T-cell (primary cell): ENCODE results near the gene EPO. TPM values are rescaled to one million over a fixed set of nuclear protein-coding genes. Genes with fewer than 3 reads are reported as not detected.
A peak's percentile ranks its signal among the peaks of the same experiment; 100 is the strongest.

Experiments
- ATAC-seq, 4 experiments: fragments of 200-7000 bp in 3 of 4; fragments of 150-1000 bp in 1 of 4; cut with Tn5 transposase; replicated peaks in 1 of 4; 1 replicate in 3 of 4; 2 replicates in 1 of 4; pipeline ENCODE4 v1.10.0; 2021; ENCODE audit warnings: moderate library complexity in 3 of 4, mild to moderate bottlenecking in 2 of 4, moderate number of reproducible peaks in 1 of 4
- CTCF ChIA-PET, 2 donors: fragments of 300-600 bp; sonication (Branson Sonifier 250); formaldehyde crosslinking; loops; one replicate each; lab custom pipeline; 2022; ENCODE audit warnings: antibody characterized with exemption in 2 of 2; lab: Charles Lee
- POLR2A ChIA-PET, 2 donors: fragments of 300-600 bp; sonication (Branson Sonifier 250); formaldehyde crosslinking; loops; one replicate each; lab custom pipeline; 2022; ENCODE audit warnings: antibody characterized with exemption in 2 of 2; lab: Charles Lee
- DNase-seq, 35 experiments: peaks; one replicate each; pipeline versions ENCODE4 v3.0.0 to v3.0.0-alpha.2; 2013 to 2023
- H3K27ac ChIP-seq: one replicate; pipeline ENCODE4 v1.5.1; 2013; ENCODE audit warnings: low read length
- H3K27me3 ChIP-seq, 2 experiments: replicated peaks in 1 of 2; 1 replicate in 1 of 2; 2 replicates in 1 of 2; pipeline versions ENCODE4 v1.6.1 to v1.7.0; 2013; ENCODE audit warnings: low read length in 1 of 2, mixed read lengths in 1 of 2; ENCODE audit not compliant: control insufficient read depth in 2 of 2, insufficient read depth in 2 of 2; ENCODE audit errors: extremely low read depth in 1 of 2
- H3K36me3 ChIP-seq, 2 donors: 1 replicate in 1 of 2; 2 replicates in 1 of 2; pipeline versions ENCODE4 v1.6.1 to v1.7.0; 2013; ENCODE audit warnings: low read length in 1 of 2; ENCODE audit not compliant: control insufficient read depth in 2 of 2, insufficient read depth in 1 of 2; ENCODE audit errors: extremely low read depth in 1 of 2
- H3K4me1 ChIP-seq, 2 experiments: 1 replicate in 1 of 2; 2 replicates in 1 of 2; pipeline versions ENCODE4 v1.6.1 to v1.7.0; 2013; ENCODE audit warnings: low read length in 2 of 2, mixed read lengths in 1 of 2; ENCODE audit not compliant: insufficient read depth in 2 of 2, control insufficient read depth in 1 of 2; ENCODE audit errors: extremely low read depth in 1 of 2
- H3K4me3 ChIP-seq, 2 donors: 1 replicate in 1 of 2; 2 replicates in 1 of 2; pipeline versions ENCODE4 v1.5.1 to v1.7.0; 2013; ENCODE audit warnings: mild to moderate bottlenecking in 2 of 2, low read length in 1 of 2, moderate library complexity in 1 of 2; ENCODE audit not compliant: control insufficient read depth in 1 of 2; ENCODE audit errors: extremely low read depth in 1 of 2
- H3K9me3 ChIP-seq: 2 replicates; pipeline ENCODE4 v1.7.0; 2013
- H3K27ac Mint-ChIP-seq, 2 donors: one replicate each; pipeline ENCODE4 v1.8.0; 2020 to 2021; ENCODE audit warnings: mild to moderate bottlenecking in 2 of 2, mixed read lengths in 2 of 2
- H3K27me3 Mint-ChIP-seq, 2 donors: one replicate each; pipeline ENCODE4 v1.8.0; 2021 to 2022; ENCODE audit warnings: mixed read lengths in 2 of 2
- H3K36me3 Mint-ChIP-seq: one replicate; pipeline ENCODE4 v1.8.0; 2021; ENCODE audit warnings: mixed read lengths
- H3K4me1 Mint-ChIP-seq, 3 donors: one replicate each; pipeline ENCODE4 v1.8.0; 2020 to 2022; ENCODE audit warnings: mixed read lengths in 3 of 3, mild to moderate bottlenecking in 1 of 3
- H3K4me3 Mint-ChIP-seq, 3 donors: one replicate each; pipeline ENCODE4 v1.8.0; 2020 to 2022; ENCODE audit warnings: mild to moderate bottlenecking in 3 of 3, mixed read lengths in 3 of 3, moderate library complexity in 3 of 3
- H3K9me3 Mint-ChIP-seq, 3 donors: one replicate each; pipeline ENCODE4 v1.8.0; 2020 to 2022; ENCODE audit warnings: mixed read lengths in 3 of 3
- WGBS: methylation state at CpG from one replicate; pipeline ENCODE4 v1.1.5; 2013; ENCODE audit warnings: missing lambda C conversion rate; ENCODE audit not compliant: insufficient coverage; 5-methylcytosine and 5-hydroxymethylcytosine counted together
- total RNA-seq, 35 experiments: library from RNA in 6 of 35; stranded (reverse) in 6 of 35; fragments of 120-200 nt in 1 of 35; gene quantifications; one replicate each; pipeline versions ENCODE4 v1.2.1 to v1.2.4 and lab custom pipeline; 2013 to 2026

Gene EPO
- total RNA-seq, 5 donors from 2014 or later (not counting 1 experiment from before 2014, with no cell fraction given): not detected

GRCh38 chr7:100689230-100690135 is 30.8 kb upstream of the EPO start:
- CTCF ChIA-PET: interaction anchor here (0.6 to 2.0 kb wide), 5 partner anchors 9 to 55 kb away, joined by 3 to 8 read pairs (median 5); partner anchors contain the start of genes GNB2 (in 1 of the 2) and POP7 (in 1 of the 2)
- H3K27me3 Mint-ChIP-seq: no peaks in the 10 kb centered on the region
- H3K4me1 Mint-ChIP-seq: peaks cover 30 to 38% (median 33%) of the 10 kb centered on the region in 3 donors
- H3K36me3 Mint-ChIP-seq: peaks cover 8% of the 10 kb centered on the region
- H3K27ac Mint-ChIP-seq: no peak overlapping the region
- Histone ChIP-seq H3K4me3 (no peak overlapping the region), H3K27me3 (peaks cover 0 to 2% of the 10 kb centered on the region in 2 experiments), H3K36me3 (peaks cover 23 to 49% of the 10 kb centered on the region in 2 donors), H3K27ac (no peak overlapping the region), H3K4me1 (peaks cover 19 to 47% of the 10 kb centered on the region in 2 experiments), H3K9me3 (no peaks in the 10 kb centered on the region)
- DNase-seq: no peak
- WGBS: 94% methylated on average over 9 of the region's 18 CpGs
- POLR2A ChIA-PET: interaction anchor here in 1 of 2 donors (1.5 kb wide), 1 partner anchor 9 kb away, joined by 5 read pairs; no protein-coding TSS in a partner anchor
- no peak for ATAC-seq
- H3K4me3 Mint-ChIP-seq: no peak overlapping the region
- no peaks in the 10 kb centered on the region for H3K9me3 Mint-ChIP-seq

GRCh38 chr7:100691676-100692577 is 28.3 kb upstream of the EPO start:
- POLR2A ChIA-PET: interaction anchor here in 1 of 2 donors (0.6 kb wide), 1 partner anchor 142 kb away, joined by 3 read pairs; no protein-coding TSS in a partner anchor
- peak; percentile 66 to 70 (median 68) for ATAC-seq

GRCh38 chr7:100692578-100692961 is 27.7 kb upstream of the EPO start:
- Histone ChIP-seq H3K4me3 (peak overlapping the region; percentile 61 to 64), H3K9me3 (no peaks in the 10 kb centered on the region), H3K36me3 (peaks cover 8 to 20% of the 10 kb centered on the region in 2 donors), H3K4me1 (peaks cover 19 to 59% of the 10 kb centered on the region in 2 experiments), H3K27ac (no peak overlapping the region), H3K27me3 (no peaks in the 10 kb centered on the region)
- CTCF ChIA-PET: interaction anchor here (0.5 to 2.9 kb wide), 9 partner anchors 12 to 227 kb away, joined by 3 to 14 read pairs (median 4); partner anchors contain the start of genes POP7 (in 2 of the 2), FBXO24 (in 1 of the 2) and MOSPD3 (in 1 of the 2)
- peaks cover 38 to 41% (median 40%) of the 10 kb centered on the region in 3 donors for H3K4me1 Mint-ChIP-seq
- POLR2A ChIA-PET: interaction anchor here in 1 of 2 donors (0.6 kb wide), 1 partner anchor 12 kb away, joined by 3 read pairs; no protein-coding TSS in a partner anchor
- DNase-seq: no peak
- 73% methylated on average over 4 of the region's 6 CpGs for WGBS
- H3K9me3 Mint-ChIP-seq: no peaks in the 10 kb centered on the region
- peak overlapping the region; percentile 90 to 95 (median 91) for H3K4me3 Mint-ChIP-seq
- H3K27ac Mint-ChIP-seq: peak overlapping the region; percentile 39 to 87
- H3K36me3 Mint-ChIP-seq: peaks cover 3% of the 10 kb centered on the region
- no peaks in the 10 kb centered on the region for H3K27me3 Mint-ChIP-seq
- ATAC-seq: no peak

More at GRCh38 chr7:100691676-100692577, 28.3 kb upstream of the EPO start:
- H3K36me3 ChIP-seq: peaks cover 11 to 27% of the 10 kb centered on the region in 2 donors
- Mint-ChIP-seq H3K4me1 (peaks cover 38 to 41% (median 40%) of the 10 kb centered on the region in 3 donors), H3K27me3 (no peaks in the 10 kb centered on the region), H3K4me3 (peak overlapping the region; percentile 90 to 95 (median 91)), H3K36me3 (peaks cover 3% of the 10 kb centered on the region), H3K9me3 (no peaks in the 10 kb centered on the region), H3K27ac (peak overlapping the region; percentile 71 to 87)
- peak overlapping the region in 1 of 2 donors; percentile 61 for H3K4me3 ChIP-seq
- no peaks in the 10 kb centered on the region for H3K9me3 ChIP-seq
- CTCF ChIA-PET: interaction anchor here (0.5 to 2.9 kb wide), 25 partner anchors 9 to 1779 kb away, joined by 3 to 14 read pairs (median 4); partner anchors contain the start of genes POP7 (in 2 of the 2), FBXO24 (in 1 of the 2), LRCH4 (in 1 of the 2) and MOSPD3 (in 1 of the 2)
- 25% methylated on average over 15 of the region's 28 CpGs for WGBS
- peak; percentile 56 to 89 (median 76) for DNase-seq
- H3K27ac ChIP-seq: no peak overlapping the region
- peaks cover 19 to 59% of the 10 kb centered on the region in 2 experiments for H3K4me1 ChIP-seq
- peaks cover 0 to 2% of the 10 kb centered on the region in 2 experiments for H3K27me3 ChIP-seq

- H3K27ac ChIP-seq: no peak overlapping the region
- H3K9me3 ChIP-seq: no peaks in the 10 kb centered on the region
- Mint-ChIP-seq H3K36me3 (peaks cover 3% of the 10 kb centered on the region), H3K27me3 (no peaks in the 10 kb centered on the region), H3K9me3 (no peaks in the 10 kb centered on the region), H3K4me3 (peak overlapping the region; percentile 90 to 95 (median 91)), H3K27ac (peak overlapping the region; percentile 86 to 87), H3K4me1 (peaks cover 38 to 41% (median 40%) of the 10 kb centered on the region in 3 donors)
- DNase-seq: no peak
- peaks cover 2 to 11% of the 10 kb centered on the region in 2 donors for H3K36me3 ChIP-seq
- peak overlapping the region; percentile 61 to 64 for H3K4me3 ChIP-seq
- peaks cover 19 to 55% of the 10 kb centered on the region in 2 experiments for H3K4me1 ChIP-seq
- CTCF ChIA-PET: interaction anchor here (0.6 to 2.9 kb wide), 6 partner anchors 10 to 142 kb away, joined by 3 to 14 read pairs (median 6); partner anchors contain the start of genes POP7 (in 2 of the 2) and FBXO24 (in 1 of the 2)
- no peaks in the 10 kb centered on the region for H3K27me3 ChIP-seq
- POLR2A ChIA-PET: interaction anchor here in 1 of 2 donors (0.6 kb wide), 1 partner anchor 13 kb away, joined by 3 read pairs; no protein-coding TSS in a partner anchor
- peak; percentile 51 to 59 (median 58) for ATAC-seq
- WGBS: under 1% methylated on average over 81 of the region's 81 CpGs
Observed at GRCh38 chr7:100693312-100694097, 26.8 kb upstream of the EPO start.

- peaks cover under 1% of the 10 kb centered on the region for H3K36me3 Mint-ChIP-seq
- DNase-seq: peak; percentile 40 to 86 (median 65)
- ChIA-PET CTCF (interaction anchor here in 1 of 2 donors (0.7 to 2.7 kb wide), 2 partner anchors 11 to 23 kb away, joined by 4 to 14 read pairs; partner anchors contain the start of gene POP7), POLR2A (no interaction called here)
- H3K4me1 Mint-ChIP-seq: peaks cover 32 to 34% (median 33%) of the 10 kb centered on the region in 3 donors
- H3K27ac Mint-ChIP-seq: peak within 1 kb of the TSS; percentile 86 to 87
- Histone ChIP-seq H3K27me3 (no peaks in the 10 kb centered on the region), H3K9me3 (no peaks in the 10 kb centered on the region), H3K4me1 (peaks cover 19 to 48% of the 10 kb centered on the region in 2 experiments), H3K27ac (peak within 1 kb of the TSS; percentile 49), H3K36me3 (peaks cover 0 to 4% of the 10 kb centered on the region in 2 donors), H3K4me3 (peak within 1 kb of the TSS; percentile 61 to 64)
- peak; percentile 70 to 82 (median 76) for ATAC-seq
- peak within 1 kb of the TSS; percentile 90 to 95 (median 91) for H3K4me3 Mint-ChIP-seq
- H3K9me3 Mint-ChIP-seq: no peaks in the 10 kb centered on the region
- whole genome bisulfite sequencing: 0% methylated on average over 15 of the region's 102 CpGs
- H3K27me3 Mint-ChIP-seq: peaks cover 0 to 1% of the 10 kb centered on the region in 2 donors
Observed at GRCh38 chr7:100694098-100694745, 26.0 kb upstream of the EPO start, which contains the start of gene GIGYF1. Gene GIGYF1 (minus strand): TSS chr7:100694250. CDS start chr7:100688238, 6,012 bp downstream.
